ENCODE measurements around the gene FBXO9. TPM values are rescaled to one million over a fixed set of nuclear protein-coding genes. Genes with fewer than 3 reads are reported as not detected.

The FBXO9 gene
- total RNA-seq, 1 experiment from 2014 or later = 68.4 TPM

- Mint-ChIP-seq H3K9me3 (no peaks in the 10 kb centered on the region), H3K36me3 (ENCODE audit: insufficient read depth in 1 of 3, low read depth in 3 of 3) (no peaks in the 10 kb centered on the region), H3K27ac (no peak overlapping the region), H3K27me3 (ENCODE audit: low read depth) (peaks cover 2% of the 10 kb centered on the region; the same call in 1 of the 2 replicates), H3K4me1 (no peaks in the 10 kb centered on the region), H3K4me3 (no peak overlapping the region)
- Histone ChIP-seq H3K23me2 (ENCODE audit: insufficient read length, low read depth, low read length, poor library complexity, severe bottlenecking) (no peaks in the 10 kb centered on the region), H2BK15ac (ENCODE audit: low read depth, low read length) (no peak overlapping the region), H3K27ac (ENCODE audit: insufficient read length, low read depth, low read length) (no peak overlapping the region), H3K56ac (ENCODE audit: insufficient read length, low read depth, low read length) (no peak overlapping the region), H3K18ac (ENCODE audit: insufficient read length, low read depth, low read length) (no peak overlapping the region), H2BK5ac (ENCODE audit: insufficient read length, low read length) (no peak overlapping the region), H3K4me1 (ENCODE audit: insufficient read depth, low read length) (no peaks in the 10 kb centered on the region), H3K79me2 (ENCODE audit: insufficient read depth, low read length) (no peaks in the 10 kb centered on the region), H3K9me3 (ENCODE audit: control insufficient read depth, low read depth, low read length) (no peaks in the 10 kb centered on the region), H2BK12ac (ENCODE audit: insufficient read length, low read depth, low read length) (no peak overlapping the region), H4K5ac (ENCODE audit: insufficient read length, low read depth, low read length) (no peak overlapping the region), H3K4ac (ENCODE audit: low read depth, low read length) (no peak overlapping the region), H4K20me1 (ENCODE audit: control insufficient read depth, insufficient read depth, insufficient read length) (no peaks in the 10 kb centered on the region), H4K91ac (ENCODE audit: insufficient read length, low read depth, low read length) (no peak overlapping the region), H3K4me2 (ENCODE audit: insufficient read depth, insufficient read length, low read length) (no peak overlapping the region), H2AK5ac (ENCODE audit: insufficient read length, low read length) (no peak overlapping the region), H3K14ac (ENCODE audit: insufficient read depth, low read length) (no peak overlapping the region), H3K79me1 (ENCODE audit: insufficient read depth, low read depth, low read length, poor library complexity, severe bottlenecking) (no peaks in the 10 kb centered on the region), H3K23ac (ENCODE audit: insufficient read length, low read depth, low read length) (no peak overlapping the region), H3K27me3 (ENCODE audit: insufficient read depth, low read length) (no peaks in the 10 kb centered on the region), H2AFZ (ENCODE audit: low read length) (no peak overlapping the region), H4K8ac (replicated peaks; ENCODE audit: insufficient read length, low read depth, low read length) (no peak overlapping the region), H2BK120ac (ENCODE audit: low read depth, low read length, poor library complexity, severe bottlenecking) (no peak overlapping the region), H3T11ph (ENCODE audit: low read length) (no peak overlapping the region), H2BK20ac (ENCODE audit: low read depth, low read length, poor library complexity, severe bottlenecking) (no peak overlapping the region), H3K9ac (ENCODE audit: extremely low read depth, insufficient read length, low read length) (no peak overlapping the region)
- DNase-seq = no peak
- whole genome bisulfite sequencing (ENCODE audit: extremely low coverage, insufficient read length, low lambda C conversion rate) = no CpG with 5 or more reads among the region's 16 CpGs
- no peak for TF ChIP-seq CTCF (conservative IDR thresholded peaks at IDR 0.05)
Observed at GRCh38 chr6:53133961-53134360, 68.8 kb downstream of the FBXO9 start.
